Activated B cell treated with CpG ODN at 0.5 μM for 24 hours (primary cell): ENCODE results near the gene ELP2. TPM values are rescaled to one million over a fixed set of nuclear protein-coding genes. Genes with fewer than 3 reads are reported as not detected.
A peak's percentile ranks its signal among the peaks of the same experiment; 100 is the strongest.

Experiments used
- ATAC-seq: fragments of 200-7000 bp; cut with Tn5 transposase; one replicate; pipeline ENCODE4 v1.10.0; 2021; ENCODE audit warnings: low read depth, mild to moderate bottlenecking, moderate library complexity
- CTCF ChIA-PET: fragments of 350-600 bp; sonication (Branson Sonifier 250); formaldehyde crosslinking; loops from one replicate; lab custom pipeline; 2021; ENCODE audit warnings: antibody characterized with exemption; lab: Charles Lee
- POLR2A ChIA-PET: fragments of 350-600 bp; sonication (Branson Sonifier 250); formaldehyde crosslinking; loops from one replicate; lab custom pipeline; 2021; ENCODE audit warnings: antibody characterized with exemption; lab: Charles Lee
- DNase-seq: peaks from one replicate; pipeline ENCODE4 v3.0.0; 2022
- H3K27ac Mint-ChIP-seq: one replicate; pipeline ENCODE4 v1.8.0; 2020; ENCODE audit warnings: mixed read lengths
- H3K27me3 Mint-ChIP-seq: one replicate; pipeline ENCODE4 v1.8.0; 2021; ENCODE audit warnings: mixed read lengths
- H3K36me3 Mint-ChIP-seq: one replicate; pipeline ENCODE4 v1.8.0; 2021; ENCODE audit warnings: low read depth, mixed read lengths
- H3K4me1 Mint-ChIP-seq: one replicate; pipeline ENCODE4 v1.8.0; 2021; ENCODE audit warnings: mixed read lengths
- H3K4me3 Mint-ChIP-seq: one replicate; pipeline ENCODE4 v1.8.0; 2020; ENCODE audit warnings: mild to moderate bottlenecking, mixed read lengths
- H3K9me3 Mint-ChIP-seq: one replicate; pipeline ENCODE4 v1.8.0; 2020; ENCODE audit warnings: mixed read lengths
- CTCF ChIP-seq: fragments of 200-600 bp; IDR thresholded peaks from one replicate; pipeline ENCODE4 v1.8.0; 2022; ENCODE audit warnings: antibody characterized with exemption, mild to moderate bottlenecking
- intact Hi-C: fragments of 100-400 bp; cut with micrococcal nuclease; formaldehyde crosslinking; loops from one replicate; pipeline ENCODE4 v1.15.1; 2024
- total RNA-seq: library from RNA; stranded (reverse); gene quantifications from 2 replicates; pipeline ENCODE4 v1.2.3, GENCODE V29; 2022

The ELP2 gene
- total RNA-seq, 1 donor from 2014 or later: 124 TPM

- DNase-seq (no peak), ATAC-seq (no peak)
- TF ChIP-seq CTCF: no peak
- Mint-ChIP-seq H3K4me1 (peaks cover 6% of the 10 kb centered on the region), H3K27me3 (no peaks in the 10 kb centered on the region), H3K36me3 (peaks cover 88% of the 10 kb centered on the region), H3K9me3 (no peaks in the 10 kb centered on the region), H3K4me3 (no peak overlapping the region), H3K27ac (no peak overlapping the region)
- intact Hi-C loops: no loop called here
- POLR2A ChIA-PET: no interaction called here
- CTCF ChIA-PET: no interaction called here
Measured at GRCh38 chr18:36141576-36141975, 11.9 kb downstream of the ELP2 start.

- peaks cover 83% of the 10 kb centered on the region for H3K36me3 Mint-ChIP-seq
- no peak for ATAC-seq
- CTCF ChIA-PET: no interaction called here
- no peak overlapping the region for H3K27ac Mint-ChIP-seq
- intact Hi-C loops: no loop called here
- H3K4me1 Mint-ChIP-seq: peaks cover 15% of the 10 kb centered on the region
- TF ChIP-seq CTCF: no peak
- no peak overlapping the region for H3K4me3 Mint-ChIP-seq
- no peak for DNase-seq
- no peaks in the 10 kb centered on the region for H3K9me3 Mint-ChIP-seq
- H3K27me3 Mint-ChIP-seq: no peaks in the 10 kb centered on the region
- POLR2A ChIA-PET: interaction anchor here (0.7 to 1.0 kb wide), 2 partner anchors 12 to 30 kb away, joined by 3 to 4 read pairs; no protein-coding TSS in a partner anchor
Measured at GRCh38 chr18:36142751-36143150, 13.1 kb downstream of the ELP2 start.

- H3K27ac Mint-ChIP-seq: no peak overlapping the region
- peaks cover 20% of the 10 kb centered on the region for H3K4me1 Mint-ChIP-seq
- H3K9me3 Mint-ChIP-seq: no peaks in the 10 kb centered on the region
- intact Hi-C loops: no loop called here
- no peak for TF ChIP-seq CTCF
- no peaks in the 10 kb centered on the region for H3K27me3 Mint-ChIP-seq
- ChIA-PET POLR2A (interaction anchor here (1.0 kb wide), 1 partner anchor 13 kb away, joined by 3 read pairs; no protein-coding TSS in a partner anchor), CTCF (no interaction called here)
- peaks cover 84% of the 10 kb centered on the region for H3K36me3 Mint-ChIP-seq
- ATAC-seq (no peak), DNase-seq (no peak)
- H3K4me3 Mint-ChIP-seq: no peak overlapping the region
Measured at GRCh38 chr18:36143391-36143790, 13.7 kb downstream of the ELP2 start.

- H3K4me1 Mint-ChIP-seq: peaks cover 54% of the 10 kb centered on the region
- peak; percentile 98 for ATAC-seq
- H3K9me3 Mint-ChIP-seq: no peaks in the 10 kb centered on the region
- H3K27me3 Mint-ChIP-seq: no peaks in the 10 kb centered on the region
- H3K4me3 Mint-ChIP-seq: peak overlapping the region; percentile 61
- DNase-seq: no peak
- TF ChIP-seq CTCF: no peak
- H3K27ac Mint-ChIP-seq: peak overlapping the region; percentile 89
- ChIA-PET CTCF (interaction anchor here (0.5 to 1.5 kb wide), 4 partner anchors 26 to 393 kb away, joined by 3 to 5 read pairs (median 3); no protein-coding TSS in a partner anchor), POLR2A (interaction anchor here (1.9 to 2.5 kb wide), 3 partner anchors 17 to 21 kb away, joined by 5 to 29 read pairs (median 7); partner anchors contain the start of gene SLC39A6)
- peaks cover 85% of the 10 kb centered on the region for H3K36me3 Mint-ChIP-seq
- intact Hi-C loops: loop anchor here (1.0 to 5.0 kb wide), 3 partner anchors 20 to 134 kb away; partner anchors contain the start of genes ELP2, MOCOS and SLC39A6
Measured at GRCh38 chr18:36149514-36150289, 20.0 kb downstream of the ELP2 start.

- Mint-ChIP-seq H3K27ac (no peak overlapping the region), H3K4me1 (peaks cover 46% of the 10 kb centered on the region), H3K27me3 (no peaks in the 10 kb centered on the region), H3K4me3 (no peak overlapping the region), H3K9me3 (no peaks in the 10 kb centered on the region), H3K36me3 (peaks cover 85% of the 10 kb centered on the region)
- DNase-seq (no peak), ATAC-seq (no peak)
- intact Hi-C loops: loop anchor here (5.0 kb wide), 1 partner anchor 35 kb away; the partner anchor contains the start of gene MOCOS
- ChIA-PET CTCF (no interaction called here), POLR2A (no interaction called here)
- no peak for TF ChIP-seq CTCF
Measured at GRCh38 chr18:36152781-36153180, 23.1 kb downstream of the ELP2 start.
